GM23338 (cell line): ENCODE data around the gene CAPZB. TPM values are rescaled to one million over a fixed set of nuclear protein-coding genes. Genes with fewer than 3 reads are reported as not detected.

Experiments used
- ATAC-seq: fragments of 200-7000 bp; cut with Tn5 transposase; 3 replicates; pipeline ENCODE4 v1.9.1; 2020
- DNase-seq: peaks from one replicate; pipeline ENCODE4 v3.0.0-alpha.2; 2015; ENCODE audit warnings: low spot score
- H2AFZ ChIP-seq: fragments of 200-600 bp; sonication (generic); 2 replicates; pipeline ENCODE4 v1.8.0; 2016; ENCODE audit warnings: antibody characterized with exemption, mild to moderate bottlenecking, moderate library complexity
- H3F3A ChIP-seq: fragments of 200-600 bp; sonication (generic); replicated peaks from 2 replicates; pipeline ENCODE4 v1.8.0; 2017; ENCODE audit warnings: antibody characterized with exemption, mixed run types, low read depth
- H3K27ac ChIP-seq: fragments of 200-600 bp; sonication (generic); 2 replicates; pipeline ENCODE4 v1.6.1; 2016; ENCODE audit warnings: low read depth
- H3K27me3 ChIP-seq: fragments of 200-600 bp; sonication (generic); 2 replicates; pipeline ENCODE4 v1.8.0; 2016; ENCODE audit warnings: mild to moderate bottlenecking, mixed run types, moderate library complexity; ENCODE audit not compliant: insufficient read depth
- H3K36me3 ChIP-seq: fragments of 200-600 bp; sonication (generic); 2 replicates; pipeline ENCODE4 v1.8.0; 2016; ENCODE audit warnings: mild to moderate bottlenecking; ENCODE audit not compliant: insufficient read depth
- H3K4me1 ChIP-seq: fragments of 200-600 bp; sonication (generic); 2 replicates; pipeline ENCODE4 v1.8.0; 2016; ENCODE audit warnings: mild to moderate bottlenecking, moderate library complexity; ENCODE audit not compliant: insufficient read depth
- H3K4me2 ChIP-seq: fragments of 200-600 bp; sonication (generic); 2 replicates; pipeline ENCODE4 v1.7.1; 2017; ENCODE audit warnings: mixed run types
- H3K4me3 ChIP-seq: fragments of 200-600 bp; sonication (generic); 2 replicates; pipeline ENCODE4 v1.6.1; 2016; ENCODE audit warnings: mixed run types
- H3K79me2 ChIP-seq: fragments of 200-600 bp; sonication (generic); replicated peaks from 2 replicates; pipeline ENCODE4 v1.8.0; 2017; ENCODE audit warnings: mild to moderate bottlenecking; ENCODE audit not compliant: insufficient read depth
- H3K9me2 ChIP-seq: fragments of 200-600 bp; sonication (generic); 2 replicates; pipeline ENCODE4 v1.8.0; 2017; ENCODE audit not compliant: insufficient read depth
- H4K20me1 ChIP-seq: fragments of 200-600 bp; sonication (generic); replicated peaks from 2 replicates; pipeline ENCODE4 v1.8.0; 2017; ENCODE audit warnings: mild to moderate bottlenecking; ENCODE audit not compliant: insufficient read depth
- H3K27ac Mint-ChIP-seq: 2 replicates; pipeline ENCODE4 v1.8.0; 2020; ENCODE audit warnings: inconsistent platforms, mild to moderate bottlenecking, moderate library complexity, mixed read lengths
- H3K27me3 Mint-ChIP-seq: 3 replicates; pipeline ENCODE4 v1.8.0; 2022; ENCODE audit warnings: low read depth, mild to moderate bottlenecking, moderate library complexity, mixed read lengths, inconsistent platforms; ENCODE audit not compliant: insufficient read depth, poor library complexity
- H3K36me3 Mint-ChIP-seq: 3 replicates; pipeline ENCODE4 v1.8.0; 2021; ENCODE audit warnings: low read depth, mild to moderate bottlenecking, inconsistent platforms, moderate library complexity, mixed read lengths
- H3K4me1 Mint-ChIP-seq: 3 replicates; pipeline ENCODE4 v1.8.0; 2020; ENCODE audit warnings: mild to moderate bottlenecking, inconsistent platforms, mixed read lengths
- H3K4me3 Mint-ChIP-seq: 3 replicates; pipeline ENCODE4 v1.8.0; 2021; ENCODE audit warnings: moderate library complexity, mild to moderate bottlenecking, inconsistent platforms, mixed read lengths
- H3K9me3 Mint-ChIP-seq: 3 replicates; pipeline ENCODE4 v1.8.0; 2020; ENCODE audit warnings: moderate library complexity, mild to moderate bottlenecking, inconsistent platforms, mixed read lengths
- CREB1 ChIP-seq: fragments of 250-450 bp; sonication (Bioruptor Pico); IDR thresholded peaks from 2 replicates; pipeline ENCODE4 v1.5.0; 2020; ENCODE audit warnings: low read depth, mild to moderate bottlenecking, moderate library complexity
- CTCF ChIP-seq, 2 experiments: fragments of 200-600 bp in 1 of 2; sonication (generic) in 1 of 2; conservative IDR thresholded peaks; 2 replicates each; pipeline versions ENCODE4 v1.5.1 to v1.6.1; 2016 to 2017; ENCODE audit warnings: antibody characterized with exemption in 2 of 2, low read depth in 2 of 2, mild to moderate bottlenecking in 2 of 2, moderate library complexity in 1 of 2
- ETS1 ChIP-seq: IDR thresholded peaks from 2 replicates; pipeline ENCODE4 v1.6.1; 2016; ENCODE audit warnings: antibody characterized with exemption
- EZH2 ChIP-seq: fragments of 200-600 bp; sonication (generic); IDR thresholded peaks from one replicate; pipeline ENCODE4 v1.8.0; 2017; ENCODE audit warnings: antibody characterized with exemption, mild to moderate bottlenecking, low read depth; ENCODE audit not compliant: unreplicated experiment
- EZH2phosphoT487 ChIP-seq: fragments of 200-600 bp; sonication (generic); IDR thresholded peaks from one replicate; pipeline ENCODE4 v1.8.1; 2018; ENCODE audit warnings: antibody characterized with exemption; ENCODE audit not compliant: unreplicated experiment
- JUNB ChIP-seq: IDR thresholded peaks from one replicate; pipeline ENCODE4 v1.6.1; 2016; ENCODE audit warnings: antibody characterized with exemption; ENCODE audit not compliant: unreplicated experiment
- NANOG ChIP-seq: IDR thresholded peaks from 2 replicates; pipeline ENCODE4 v1.6.1; 2016; ENCODE audit warnings: antibody characterized with exemption, borderline replicate concordance
- POLR2AphosphoS5 ChIP-seq: IDR thresholded peaks from 2 replicates; pipeline ENCODE4 v1.6.1; 2016; ENCODE audit warnings: antibody characterized with exemption, low read depth
- REST ChIP-seq: IDR thresholded peaks from one replicate; pipeline ENCODE4 v1.6.1; 2018; ENCODE audit warnings: antibody characterized with exemption; ENCODE audit not compliant: unreplicated experiment
- STAT1 ChIP-seq: IDR thresholded peaks from one replicate; pipeline ENCODE4 v1.6.1; 2016; ENCODE audit warnings: antibody characterized with exemption; ENCODE audit not compliant: unreplicated experiment
- ZNF114 ChIP-seq: fragments of 250-450 bp; sonication (Bioruptor Pico); IDR thresholded peaks from 2 replicates; pipeline ENCODE4 v1.5.0; 2020; ENCODE audit warnings: mild to moderate bottlenecking, moderate library complexity
- ZNF331 ChIP-seq: fragments of 250-450 bp; sonication (Bioruptor Pico); IDR thresholded peaks from 2 replicates; pipeline ENCODE4 v1.5.0; 2020; ENCODE audit warnings: low read depth, mild to moderate bottlenecking, moderate library complexity
- ZNF462 ChIP-seq: fragments of 250-450 bp; sonication (Bioruptor Pico); IDR thresholded peaks from 2 replicates; pipeline ENCODE4 v1.5.0; 2020; ENCODE audit warnings: mild to moderate bottlenecking, moderate library complexity
- polyA plus RNA-seq: library from polyadenylated mRNA; unstranded; fragments of >200 nt; fragmentation: Nextera tagmentation; extraction: Ambion mirVana; gene quantifications from 2 replicates; pipeline ENCODE4 v1.2.1, GENCODE V29; 2016
- total RNA-seq: library from RNA; depleted of rRNA; stranded (reverse); fragments of >200 nt; shearing (Covaris generic); gene quantifications from 2 replicates; pipeline ENCODE4 v1.2.3, GENCODE V29; 2014

The CAPZB gene
- total and polyA plus RNA-seq, 2 experiments from 2014 or later: 195 to 348 TPM

- Histone ChIP-seq H3K4me3 (no peak overlapping the region), H3K27me3 (no peaks in the 10 kb centered on the region), H3K4me2 (no peak overlapping the region), H3F3A (no peaks in the 10 kb centered on the region), H3K27ac (no peak overlapping the region), H3K79me2 (peaks cover 99% of the 10 kb centered on the region), H4K20me1 (peaks cover 73% of the 10 kb centered on the region), H2AFZ (no peak overlapping the region), H3K4me1 (peaks cover 8% of the 10 kb centered on the region; the same call in 1 of the 2 replicates), H3K36me3 (peaks cover 5% of the 10 kb centered on the region; the same call in 1 of the 2 replicates), H3K9me2 (no peaks in the 10 kb centered on the region)
- TF ChIP-seq ETS1 (no peak), ZNF114 (CRISPR knock-in tag) (no peak), CREB1 (no peak), JUNB (no peak), ZNF462 (CRISPR knock-in tag) (no peak), EZH2 (no peak), POLR2AphosphoS5 (no peak), REST (no peak), CTCF (conservative IDR thresholded peaks at IDR 0.05; ENCODE audit: low read depth in 2 of 2) (no peak), EZH2phosphoT487 (no peak), STAT1 (no peak), NANOG (no peak), ZNF331 (no peak)
- no peak overlapping the region for H3K27ac Mint-ChIP-seq
- no peak overlapping the region for H3K4me3 Mint-ChIP-seq
- peaks cover 48% of the 10 kb centered on the region for H3K4me1 Mint-ChIP-seq
- H3K36me3 Mint-ChIP-seq: peaks cover 28% of the 10 kb centered on the region
- no peaks in the 10 kb centered on the region for H3K9me3 Mint-ChIP-seq
- ATAC-seq (no peak), DNase-seq (no peak)
- H3K27me3 Mint-ChIP-seq: peaks cover 4% of the 10 kb centered on the region
Observed at GRCh38 chr1:19413999-19414398, 71.3 kb downstream of the CAPZB start.
